Neural progenitor cell (in vitro differentiated cells): Measurements from ENCODE around the gene SLC5A2. TPM values are rescaled to one million over a fixed set of nuclear protein-coding genes. Genes with fewer than 3 reads are reported as not detected.

Source experiments
- DNase-seq: peaks from one replicate; pipeline ENCODE4 v3.0.0-alpha.2; 2016; ENCODE audit warnings: low spot score
- H2AFZ ChIP-seq: fragments of 200-600 bp; sonication (generic); replicated peaks from 2 replicates; pipeline ENCODE4 v1.6.1; 2016; ENCODE audit warnings: antibody characterized with exemption
- H3F3A ChIP-seq: fragments of 200-600 bp; sonication (generic); 2 replicates; pipeline ENCODE4 v1.6.1; 2016; ENCODE audit warnings: antibody characterized with exemption, low read depth
- H3K27ac ChIP-seq: fragments of 200-600 bp; sonication (generic); 2 replicates; pipeline ENCODE4 v1.5.1; 2016; ENCODE audit warnings: mild to moderate bottlenecking
- H3K27me3 ChIP-seq: fragments of 200-600 bp; sonication (generic); 2 replicates; pipeline ENCODE4 v1.6.1; 2016; ENCODE audit warnings: mild to moderate bottlenecking, moderate library complexity
- H3K36me3 ChIP-seq: fragments of 200-600 bp; sonication (generic); 2 replicates; pipeline ENCODE4 v1.5.1; 2016
- H3K4me1 ChIP-seq: fragments of 200-600 bp; sonication (generic); 2 replicates; pipeline ENCODE4 v1.6.1; 2016; ENCODE audit warnings: mixed run types
- H3K4me2 ChIP-seq: fragments of 200-600 bp; sonication (generic); 2 replicates; pipeline ENCODE4 v1.6.1; 2016
- H3K4me3 ChIP-seq: fragments of 200-600 bp; sonication (generic); 2 replicates; pipeline ENCODE4 v1.5.1; 2016
- H3K79me2 ChIP-seq: fragments of 200-600 bp; sonication (generic); 2 replicates; pipeline ENCODE4 v1.6.1; 2016; ENCODE audit warnings: low read depth
- H3K9ac ChIP-seq: fragments of 200-600 bp; sonication (generic); 2 replicates; pipeline ENCODE4 v1.6.1; 2016
- H3K9me3 ChIP-seq: fragments of 200-600 bp; sonication (generic); 2 replicates; pipeline ENCODE4 v1.5.1; 2016; ENCODE audit warnings: low read depth
- H4K20me1 ChIP-seq: fragments of 200-600 bp; sonication (generic); 2 replicates; pipeline ENCODE4 v1.6.1; 2016; ENCODE audit warnings: low read depth
- H3K27ac Mint-ChIP-seq: 3 replicates; pipeline ENCODE4 v1.8.0; 2021; ENCODE audit warnings: mixed read lengths
- H3K27me3 Mint-ChIP-seq: 2 replicates; pipeline ENCODE4 v1.8.0; 2022; ENCODE audit warnings: low read depth, mild to moderate bottlenecking, inconsistent platforms, moderate library complexity, mixed read lengths; ENCODE audit not compliant: insufficient read depth
- H3K36me3 Mint-ChIP-seq: 3 replicates; pipeline ENCODE4 v1.8.0; 2021; ENCODE audit warnings: mixed read lengths
- H3K4me1 Mint-ChIP-seq: 3 replicates; pipeline ENCODE4 v1.8.0; 2021; ENCODE audit warnings: mixed read lengths
- H3K4me3 Mint-ChIP-seq: 3 replicates; pipeline ENCODE4 v1.8.0; 2021; ENCODE audit warnings: mild to moderate bottlenecking, moderate library complexity, mixed read lengths
- H3K9me3 Mint-ChIP-seq: 3 replicates; pipeline ENCODE4 v1.8.0; 2020; ENCODE audit warnings: mixed read lengths
- EZH2 ChIP-seq: fragments of 200-600 bp; sonication (generic); IDR thresholded peaks from 2 replicates; pipeline ENCODE4 v1.6.1; 2017; ENCODE audit warnings: antibody characterized with exemption, mild to moderate bottlenecking, moderate library complexity
- EZH2phosphoT487 ChIP-seq: fragments of 200-600 bp; sonication (generic); IDR thresholded peaks from 2 replicates; pipeline ENCODE4 v1.6.1; 2017; ENCODE audit warnings: antibody characterized with exemption
- total RNA-seq: library from RNA; depleted of rRNA; stranded (reverse); fragments of >200 nt; gene quantifications from 2 replicates; pipeline ENCODE4 v1.2.3, GENCODE V29; 2015; ENCODE audit warnings: low replicate concordance
- TF ChIP-seq, protein P1 (sequence below): fragments of 200-600 bp; sonication (generic); IDR thresholded peaks from 2 replicates; pipeline ENCODE4 v1.5.1; 2017; ENCODE audit warnings: antibody characterized with exemption, mild to moderate bottlenecking

SLC5A2 gene
- total RNA-seq, 1 donor from 2014 or later: not detected

DNA sequence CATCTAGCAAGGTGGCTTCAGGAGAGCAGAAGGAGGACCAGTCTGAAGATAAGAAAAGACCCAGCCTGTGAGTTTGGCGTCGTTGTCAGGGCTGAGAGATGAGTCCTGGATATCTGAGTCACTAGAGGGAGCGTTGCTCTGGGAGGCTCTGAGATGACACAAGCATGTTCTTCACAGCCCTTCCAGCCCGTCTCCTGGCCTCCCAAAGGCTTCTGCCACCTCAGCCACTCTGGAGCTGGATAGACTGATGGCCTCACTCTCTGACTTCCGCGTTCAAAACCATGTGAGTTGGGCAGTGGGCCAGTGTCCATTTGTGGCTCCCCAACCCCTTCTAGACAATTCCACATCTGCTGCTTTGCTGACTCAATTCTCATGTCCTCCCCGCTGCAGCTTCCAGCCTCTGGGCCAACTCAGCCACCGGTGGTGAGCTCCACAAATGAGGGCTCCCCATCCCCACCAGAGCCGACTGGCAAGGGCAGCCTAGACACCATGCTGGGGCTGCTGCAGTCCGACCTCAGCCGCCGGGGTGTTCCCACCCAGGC lies 8.7 kb upstream of the SLC5A2 start:
- H3K9me3 Mint-ChIP-seq: no peaks in the 10 kb centered on the region
- Histone ChIP-seq H3K36me3 (no peaks in the 10 kb centered on the region), H2AFZ (no peak overlapping the region), H3K9me3 (no peaks in the 10 kb centered on the region), H3K4me3 (no peak overlapping the region), H3K4me2 (no peak overlapping the region), H3K9ac (no peak overlapping the region), H3K79me2 (no peaks in the 10 kb centered on the region), H4K20me1 (peaks cover 19% of the 10 kb centered on the region), H3F3A (peaks cover 7% of the 10 kb centered on the region), H3K27me3 (peaks cover 92% of the 10 kb centered on the region), H3K4me1 (no peaks in the 10 kb centered on the region), H3K27ac (no peak overlapping the region)
- no peak overlapping the region for H3K27ac Mint-ChIP-seq
- H3K36me3 Mint-ChIP-seq: peaks cover 5% of the 10 kb centered on the region
- TF ChIP-seq EZH2 (no peak), EZH2phosphoT487 (no peak)
- TF ChIP-seq, protein P1, sequence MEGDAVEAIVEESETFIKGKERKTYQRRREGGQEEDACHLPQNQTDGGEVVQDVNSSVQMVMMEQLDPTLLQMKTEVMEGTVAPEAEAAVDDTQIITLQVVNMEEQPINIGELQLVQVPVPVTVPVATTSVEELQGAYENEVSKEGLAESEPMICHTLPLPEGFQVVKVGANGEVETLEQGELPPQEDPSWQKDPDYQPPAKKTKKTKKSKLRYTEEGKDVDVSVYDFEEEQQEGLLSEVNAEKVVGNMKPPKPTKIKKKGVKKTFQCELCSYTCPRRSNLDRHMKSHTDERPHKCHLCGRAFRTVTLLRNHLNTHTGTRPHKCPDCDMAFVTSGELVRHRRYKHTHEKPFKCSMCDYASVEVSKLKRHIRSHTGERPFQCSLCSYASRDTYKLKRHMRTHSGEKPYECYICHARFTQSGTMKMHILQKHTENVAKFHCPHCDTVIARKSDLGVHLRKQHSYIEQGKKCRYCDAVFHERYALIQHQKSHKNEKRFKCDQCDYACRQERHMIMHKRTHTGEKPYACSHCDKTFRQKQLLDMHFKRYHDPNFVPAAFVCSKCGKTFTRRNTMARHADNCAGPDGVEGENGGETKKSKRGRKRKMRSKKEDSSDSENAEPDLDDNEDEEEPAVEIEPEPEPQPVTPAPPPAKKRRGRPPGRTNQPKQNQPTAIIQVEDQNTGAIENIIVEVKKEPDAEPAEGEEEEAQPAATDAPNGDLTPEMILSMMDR: no peak
- H3K4me3 Mint-ChIP-seq: no peak overlapping the region
- H3K27me3 Mint-ChIP-seq: peaks cover 42% of the 10 kb centered on the region
- H3K4me1 Mint-ChIP-seq: peaks cover 19% of the 10 kb centered on the region
- no peak for DNase-seq

DNA sequence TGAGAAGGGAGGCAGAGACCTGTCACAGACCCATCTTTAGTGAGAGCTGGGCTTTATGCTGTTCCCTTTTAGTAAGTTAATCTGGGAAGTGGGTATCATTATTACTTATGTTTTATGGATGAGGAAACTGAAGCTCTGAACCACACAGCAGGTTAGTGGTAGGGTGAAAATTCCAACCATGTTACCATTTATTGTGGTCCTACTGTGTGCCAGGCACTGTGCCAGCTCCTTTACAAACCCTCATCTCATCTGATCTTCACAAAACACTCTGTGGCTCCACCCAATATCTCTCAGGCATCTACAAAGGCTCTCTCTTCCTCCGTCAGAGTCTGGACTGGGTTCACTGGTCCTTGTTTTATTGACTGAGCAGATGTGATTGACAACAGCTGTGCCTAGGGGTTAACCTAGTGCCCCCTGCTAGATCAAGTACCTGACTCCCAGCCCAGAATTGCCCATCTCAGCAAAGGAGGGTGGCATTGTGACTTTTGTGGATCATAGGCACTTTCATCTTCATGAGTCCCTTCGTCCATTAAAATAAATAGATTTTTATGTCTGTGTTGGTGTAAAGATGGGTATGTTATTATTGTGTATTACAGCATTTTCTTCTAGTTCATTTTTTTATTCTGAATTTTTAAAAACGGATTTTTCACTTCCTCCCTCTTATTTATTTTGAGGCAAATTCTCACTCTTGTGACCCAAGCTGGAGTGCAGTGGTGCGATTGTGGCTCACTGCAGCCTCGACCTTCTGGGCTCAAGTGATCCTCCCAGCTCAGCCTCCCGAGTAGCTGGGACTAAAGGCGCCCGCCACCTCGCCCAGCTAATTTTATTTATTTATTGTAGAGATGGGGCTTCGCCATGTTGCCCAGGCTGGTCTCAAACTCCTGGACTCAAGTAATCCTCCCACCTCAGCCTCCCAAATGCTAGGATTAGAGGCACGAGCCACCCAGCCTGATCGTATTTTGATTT lies 7.9 kb upstream of the SLC5A2 start:
- Mint-ChIP-seq H3K4me1 (peaks cover 19% of the 10 kb centered on the region), H3K4me3 (no peak overlapping the region), H3K9me3 (no peaks in the 10 kb centered on the region), H3K27me3 (peaks cover 46% of the 10 kb centered on the region), H3K27ac (no peak overlapping the region), H3K36me3 (peaks cover 5% of the 10 kb centered on the region)
- TF ChIP-seq, protein P1: no peak
- TF ChIP-seq EZH2: no peak
- TF ChIP-seq EZH2phosphoT487: no peak
- H3K36me3 ChIP-seq: no peaks in the 10 kb centered on the region
- no peaks in the 10 kb centered on the region for H3K79me2 ChIP-seq
- no peak overlapping the region for H2AFZ ChIP-seq
- no peaks in the 10 kb centered on the region for H3K9me3 ChIP-seq
- H3K27ac ChIP-seq: no peak overlapping the region
- H3K27me3 ChIP-seq: peaks cover 100% of the 10 kb centered on the region
- no peaks in the 10 kb centered on the region for H3K4me1 ChIP-seq
- no peak overlapping the region for H3K4me2 ChIP-seq
- H3F3A ChIP-seq: peaks cover 7% of the 10 kb centered on the region
- peaks cover 19% of the 10 kb centered on the region for H4K20me1 ChIP-seq
- no peak overlapping the region for H3K9ac ChIP-seq
- no peak for DNase-seq
- no peak overlapping the region for H3K4me3 ChIP-seq

DNA sequence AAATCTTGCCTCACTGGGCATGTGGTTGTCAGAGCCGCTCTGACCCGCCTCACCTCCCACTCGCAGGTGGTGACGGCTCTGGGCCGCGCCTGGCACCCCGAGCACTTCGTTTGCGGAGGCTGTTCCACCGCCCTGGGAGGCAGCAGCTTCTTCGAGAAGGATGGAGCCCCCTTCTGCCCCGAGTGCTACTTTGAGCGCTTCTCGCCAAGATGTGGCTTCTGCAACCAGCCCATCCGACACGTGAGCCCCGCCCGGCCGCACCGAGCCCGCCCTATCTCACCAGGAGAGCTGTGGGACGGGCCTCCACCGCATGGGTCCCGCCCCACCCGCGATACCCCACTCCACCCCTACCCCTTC lies 7.0 kb upstream of the SLC5A2 start:
- peaks cover 19% of the 10 kb centered on the region for H4K20me1 ChIP-seq
- no peak overlapping the region for H3K4me3 ChIP-seq
- DNase-seq: no peak
- peaks cover 5% of the 10 kb centered on the region for H3K36me3 Mint-ChIP-seq
- H3K9ac ChIP-seq: no peak overlapping the region
- H3K36me3 ChIP-seq: no peaks in the 10 kb centered on the region
- peak overlapping the region; percentile 86 for H3K4me3 Mint-ChIP-seq
- H3F3A ChIP-seq: peaks cover 7% of the 10 kb centered on the region
- peaks cover 19% of the 10 kb centered on the region for H3K4me1 Mint-ChIP-seq
- H3K9me3 Mint-ChIP-seq: no peaks in the 10 kb centered on the region
- H3K9me3 ChIP-seq: no peaks in the 10 kb centered on the region
- H3K27me3 ChIP-seq: peaks cover 100% of the 10 kb centered on the region
- peak overlapping the region; percentile 87 for H3K4me2 ChIP-seq
- no peak overlapping the region for H2AFZ ChIP-seq
- H3K79me2 ChIP-seq: no peaks in the 10 kb centered on the region
- no peaks in the 10 kb centered on the region for H3K4me1 ChIP-seq
- H3K27me3 Mint-ChIP-seq: peaks cover 52% of the 10 kb centered on the region
- H3K27ac ChIP-seq: no peak overlapping the region
- peak; percentile 57 for TF ChIP-seq EZH2
- TF ChIP-seq, protein P1: no peak
- no peak overlapping the region for H3K27ac Mint-ChIP-seq
